ELF-1 (cell line): ENCODE data around the gene RHD.
A peak's percentile ranks its signal among the peaks of the same experiment; 100 is the strongest.
"Not testable (repeated sequence)": the region's sequence is repeated elsewhere in the genome, so short reads cannot be mapped to it uniquely, and the experiment has no call there.

Experiments used
- DNase-seq: peaks from one replicate; pipeline ENCODE4 v3.0.0-alpha.2; 2016; ENCODE audit warnings: low read depth, low spot score

Gene RHD

GRCh38 chr1:25256578-25256965 is 15.7 kb upstream of the RHD start:
- peak; percentile 11 for DNase-seq

GRCh38 chr1:25257196-25257595 is 15.1 kb upstream of the RHD start:
- DNase-seq: no peak

GRCh38 chr1:25259813-25260212 is 12.5 kb upstream of the RHD start:
- DNase-seq: peak; percentile 1

GRCh38 chr1:25260336-25260735 is 12.0 kb upstream of the RHD start:
- DNase-seq: peak; percentile 0

- DNase-seq: not testable (repeated sequence)
These were observed 5.6 kb upstream of the RHD start for GRCh38 chr1:25266554-25267287.

GRCh38 chr1:25267288-25268142 is 4.8 kb upstream of the RHD start:
- not testable (repeated sequence) for DNase-seq

- not testable (repeated sequence) for DNase-seq
These were observed 4.1 kb upstream of the RHD start for GRCh38 chr1:25268143-25268760.

GRCh38 chr1:25275648-25276047 is 3.3 kb downstream of the RHD start:
- not testable (repeated sequence) for DNase-seq

GRCh38 chr1:25277295-25277694 is 5.0 kb downstream of the RHD start:
- DNase-seq: not testable (repeated sequence)

GRCh38 chr1:25278358-25278757 is 6.0 kb downstream of the RHD start:
- DNase-seq: not testable (repeated sequence)

GRCh38 chr1:25278790-25279189 is 6.5 kb downstream of the RHD start:
- DNase-seq: not testable (repeated sequence)

- DNase-seq: not testable (repeated sequence)
These were observed 7.4 kb downstream of the RHD start for GRCh38 chr1:25279693-25280111.

- DNase-seq: not testable (repeated sequence)
These were observed 13.6 kb downstream of the RHD start for GRCh38 chr1:25285862-25286261.

GRCh38 chr1:25287164-25287563 is 14.9 kb downstream of the RHD start:
- DNase-seq: not testable (repeated sequence)

- not testable (repeated sequence) for DNase-seq
These were observed 16.3 kb downstream of the RHD start for GRCh38 chr1:25288573-25289101.

GRCh38 chr1:25290043-25290442 is 17.7 kb downstream of the RHD start:
- not testable (repeated sequence) for DNase-seq

GRCh38 chr1:25293426-25293825 is 21.1 kb downstream of the RHD start:
- DNase-seq: not testable (repeated sequence)

- not testable (repeated sequence) for DNase-seq
These were observed 22.8 kb downstream of the RHD start for GRCh38 chr1:25294889-25295826.

- DNase-seq: not testable (repeated sequence)
These were observed 24.2 kb downstream of the RHD start for GRCh38 chr1:25296501-25296900.

GRCh38 chr1:25300729-25301128 is 28.4 kb downstream of the RHD start:
- not testable (repeated sequence) for DNase-seq

- not testable (repeated sequence) for DNase-seq
These were observed 30.0 kb downstream of the RHD start for GRCh38 chr1:25302330-25302729.
